PC-3 (cell line): ENCODE results near the gene WDFY3.

Experiments
- CTCF ChIP-seq: fragments of 300-600 bp; sonication (generic); conservative IDR thresholded peaks from 2 replicates; pipeline ENCODE4 v1.5.1; 2017; ENCODE audit warnings: antibody characterized with exemption, low read depth, mild to moderate bottlenecking, low read length
- EZH2 ChIP-seq: fragments of 300-600 bp; sonication (generic); IDR thresholded peaks from one replicate; pipeline ENCODE4 v1.6.1; 2017; ENCODE audit warnings: antibody characterized with exemption, mild to moderate bottlenecking, low read length; ENCODE audit not compliant: unreplicated experiment

GRCh38 chr4:84917869-84918600, 48.5 kb downstream of the WDFY3 start:
- no peak for TF ChIP-seq CTCF
- TF ChIP-seq EZH2: no peak
